ENCODE results near the gene PRKCB. TPM values are rescaled to one million over a fixed set of nuclear protein-coding genes. Genes with fewer than 3 reads are reported as not detected.

Gene PRKCB
- total RNA-seq, 3 donors from 2014 or later: 1.3 to 5.3 (median 4.7) TPM

GRCh38 chr16:24255456-24256371 lies 419.9 kb downstream of the PRKCB start, which contains the start of gene CACNG3:
CACNG3 (plus strand) TSS chr16:24256335; CDS start chr16:24256755, 420 bp downstream.
- DNase-seq (ENCODE audit: low spot score in 2 of 2): no peak
- no peak within 1 kb of the TSS for H3K27ac ChIP-seq
- intact Hi-C loops (cut with DNase I; ENCODE audit: low total_unique reads): no loop called here
- no peaks in the 10 kb centered on the region for H3K9me3 ChIP-seq
- H3K4me1 ChIP-seq: no peaks in the 10 kb centered on the region
- TF ChIP-seq POLR2AphosphoS5 (IDR thresholded peaks at IDR 0.05) (no peak), POLR2A (IDR thresholded peaks at IDR 0.05) (no peak), CTCF (IDR thresholded peaks at IDR 0.05) (no peak)
- H3K4me3 ChIP-seq: no peak within 1 kb of the TSS
- no peaks in the 10 kb centered on the region for H3K36me3 ChIP-seq
- peaks cover 0 to 53% of the 10 kb centered on the region in 2 donors for H3K27me3 ChIP-seq

GRCh38 chr16:24257958-24258357 lies 422.2 kb downstream of the PRKCB start:
- no peak overlapping the region for H3K4me3 ChIP-seq
- no peaks in the 10 kb centered on the region for H3K9me3 ChIP-seq
- H3K36me3 ChIP-seq: no peaks in the 10 kb centered on the region
- peaks cover 0 to 53% of the 10 kb centered on the region in 2 donors for H3K27me3 ChIP-seq
- TF ChIP-seq POLR2A (IDR thresholded peaks at IDR 0.05) (no peak), POLR2AphosphoS5 (IDR thresholded peaks at IDR 0.05) (no peak), CTCF (IDR thresholded peaks at IDR 0.05) (no peak)
- no peak for DNase-seq (ENCODE audit: low spot score in 2 of 2)
- no peak overlapping the region for H3K27ac ChIP-seq
- intact Hi-C loops (cut with DNase I; ENCODE audit: low total_unique reads): no loop called here
- no peaks in the 10 kb centered on the region for H3K4me1 ChIP-seq

- no peaks in the 10 kb centered on the region for H3K4me1 ChIP-seq
- peaks cover 0 to 48% of the 10 kb centered on the region in 2 donors for H3K27me3 ChIP-seq
- no peak for DNase-seq (ENCODE audit: low spot score in 2 of 2)
- no peak overlapping the region for H3K4me3 ChIP-seq
- H3K27ac ChIP-seq: no peak overlapping the region
- no peaks in the 10 kb centered on the region for H3K9me3 ChIP-seq
- intact Hi-C loops (cut with DNase I; ENCODE audit: low total_unique reads): no loop called here
- H3K36me3 ChIP-seq: no peaks in the 10 kb centered on the region
- no peak for TF ChIP-seq POLR2A (IDR thresholded peaks at IDR 0.05)
- no peak for TF ChIP-seq POLR2AphosphoS5 (IDR thresholded peaks at IDR 0.05)
- no peak for TF ChIP-seq CTCF (IDR thresholded peaks at IDR 0.05)
These were observed 423.0 kb downstream of the PRKCB start for GRCh38 chr16:24258791-24259190.

GRCh38 chr16:24262816-24263215 lies 427.0 kb downstream of the PRKCB start:
- Histone ChIP-seq H3K4me1 (no peaks in the 10 kb centered on the region), H3K27me3 (peaks cover 0 to 17% of the 10 kb centered on the region in 2 donors), H3K36me3 (no peaks in the 10 kb centered on the region), H3K27ac (no peak overlapping the region), H3K4me3 (no peak overlapping the region), H3K9me3 (no peaks in the 10 kb centered on the region)
- TF ChIP-seq CTCF (IDR thresholded peaks at IDR 0.05) (no peak), POLR2A (IDR thresholded peaks at IDR 0.05) (no peak), POLR2AphosphoS5 (IDR thresholded peaks at IDR 0.05) (no peak)
- no peak for DNase-seq (ENCODE audit: low spot score in 2 of 2)
- intact Hi-C loops (cut with DNase I; ENCODE audit: low total_unique reads): no loop called here

Other genes with a start within 250 kb of the PRKCB start
- 10 to 100 TPM; 59.4 to 75.1 (median 64.6) TPM for gene NDUFAB1, start 239.7 kb upstream of the PRKCB start, total RNA-seq
- gene PALB2, start 194.7 kb upstream of the PRKCB start, total RNA-seq: 10 to 100 TPM; 10.4 to 18.6 (median 10.5) TPM
- gene DCTN5, start 194.5 kb upstream of the PRKCB start, total RNA-seq: 10 to 100 TPM; 29.5 to 41.8 (median 41.3) TPM
- gene PLK1, start 157.1 kb upstream of the PRKCB start, total RNA-seq: 1 to 10 TPM in 2 of 3 donors, under 1 TPM in 1; 0.66 to 4.3 (median 1.3) TPM
- gene ERN2, start 122.8 kb upstream of the PRKCB start, total RNA-seq: under 1 TPM in 1 of 3 donors, not detected in 2; 0.33 TPM
- under 1 TPM in 2 of 3 donors, not detected in 1; 0.16 to 0.33 TPM for gene CHP2, start 81.0 kb upstream of the PRKCB start, total RNA-seq